Loucy (cell line): ENCODE data around the gene MRAS.

Experiments
- H2AFZ ChIP-seq: fragments of 200-600 bp; sonication (generic); 2 replicates; pipeline ENCODE4 v1.6.0; 2016; ENCODE audit warnings: antibody characterized with exemption, mild to moderate bottlenecking, low read length, moderate library complexity
- H3F3A ChIP-seq: fragments of 200-600 bp; 2 replicates; pipeline ENCODE4 v1.6.0; 2016; ENCODE audit warnings: antibody characterized with exemption, low read depth, mild to moderate bottlenecking
- H3K27me3 ChIP-seq: fragments of 200-600 bp; sonication (generic); 2 replicates; pipeline ENCODE4 v1.6.1; 2014; ENCODE audit warnings: low read length, mild to moderate bottlenecking; ENCODE audit not compliant: insufficient read depth, poor library complexity, severe bottlenecking
- H3K36me3 ChIP-seq: fragments of 200-600 bp; sonication (generic); 2 replicates; pipeline ENCODE4 v1.6.1; 2016; ENCODE audit warnings: low read length; ENCODE audit not compliant: insufficient read depth
- H3K4me1 ChIP-seq: fragments of 200-600 bp; sonication (generic); 2 replicates; pipeline ENCODE4 v1.5.1; 2014; ENCODE audit warnings: low read length, mild to moderate bottlenecking; ENCODE audit not compliant: insufficient read depth, poor library complexity, severe bottlenecking
- H3K4me2 ChIP-seq: fragments of 200-600 bp; sonication (generic); 2 replicates; pipeline ENCODE4 v1.6.0; 2014; ENCODE audit warnings: antibody characterized with exemption, low read length, low read depth, mild to moderate bottlenecking; ENCODE audit not compliant: poor library complexity, severe bottlenecking
- H3K4me3 ChIP-seq: fragments of 200-600 bp; sonication (generic); 2 replicates; pipeline ENCODE4 v1.5.1; 2014; ENCODE audit warnings: low read length, mild to moderate bottlenecking, mixed read lengths; ENCODE audit not compliant: poor library complexity, severe bottlenecking
- H3K79me2 ChIP-seq: fragments of 200-600 bp; sonication (generic); 2 replicates; pipeline ENCODE4 v1.6.1; 2014; ENCODE audit warnings: low read length; ENCODE audit not compliant: insufficient read depth
- H3K9ac ChIP-seq: fragments of 200-600 bp; sonication (generic); 2 replicates; pipeline ENCODE4 v1.6.0; 2014; ENCODE audit warnings: mild to moderate bottlenecking, low read depth, low read length, moderate library complexity; ENCODE audit not compliant: poor library complexity, severe bottlenecking
- H3K9me2 ChIP-seq: fragments of 200-600 bp; sonication (generic); replicated peaks from 2 replicates; pipeline ENCODE4 v1.6.1; 2016; ENCODE audit warnings: low read depth, low read length, mixed read lengths
- H3K9me3 ChIP-seq: fragments of 200-600 bp; sonication (generic); 2 replicates; pipeline ENCODE4 v1.6.1; 2014; ENCODE audit warnings: mild to moderate bottlenecking, antibody characterized with exemption, low read length, low read depth; ENCODE audit not compliant: insufficient read depth
- H4K20me1 ChIP-seq: fragments of 200-600 bp; sonication (generic); 2 replicates; pipeline ENCODE4 v1.6.0; 2014; ENCODE audit warnings: antibody characterized with exemption, low read length, mild to moderate bottlenecking; ENCODE audit not compliant: insufficient read depth, poor library complexity, severe bottlenecking
- EZH2phosphoT487 ChIP-seq: fragments of 200-600 bp; IDR thresholded peaks from 2 replicates; pipeline ENCODE4 v1.6.1; 2018; ENCODE audit warnings: antibody characterized with exemption, mild to moderate bottlenecking, moderate library complexity, borderline replicate concordance
- TF ChIP-seq, protein P1 (sequence below): fragments of 200-600 bp; sonication (generic); conservative IDR thresholded peaks from 2 replicates; pipeline ENCODE4 v1.5.1; 2014; ENCODE audit warnings: mild to moderate bottlenecking, antibody characterized with exemption, low read length

Gene MRAS

DNA sequence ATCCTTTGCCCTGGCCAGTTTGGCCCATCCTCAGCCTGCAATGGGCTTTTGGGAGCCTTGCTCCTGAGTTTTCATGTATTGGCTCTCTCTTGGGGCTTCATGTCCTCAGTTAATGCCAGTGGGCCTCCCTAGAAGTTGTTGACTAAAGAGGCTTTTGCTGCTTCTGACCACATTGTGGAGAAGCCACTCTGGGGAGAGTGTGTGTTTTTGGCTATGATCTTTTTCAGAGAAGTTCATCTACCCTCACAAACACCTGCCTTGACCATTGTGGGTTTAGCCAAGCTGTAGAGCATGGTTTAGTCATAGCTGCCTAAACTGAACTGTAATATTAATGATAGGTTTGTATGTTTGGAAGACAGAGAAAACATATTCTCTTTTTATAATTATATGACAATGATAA is 6.0 kb downstream of the MRAS start:
- Histone ChIP-seq H3K36me3 (no peaks in the 10 kb centered on the region), H2AFZ (no peak overlapping the region), H3K4me2 (no peak overlapping the region), H3K9ac (no peak overlapping the region), H3K9me2 (no peaks in the 10 kb centered on the region), H3K79me2 (no peaks in the 10 kb centered on the region), H3K4me1 (no peaks in the 10 kb centered on the region), H3F3A (no peaks in the 10 kb centered on the region), H3K9me3 (no peaks in the 10 kb centered on the region), H4K20me1 (no peaks in the 10 kb centered on the region), H3K27me3 (no peaks in the 10 kb centered on the region), H3K4me3 (no peak overlapping the region)
- no peak for TF ChIP-seq EZH2phosphoT487
- TF ChIP-seq, protein P1, sequence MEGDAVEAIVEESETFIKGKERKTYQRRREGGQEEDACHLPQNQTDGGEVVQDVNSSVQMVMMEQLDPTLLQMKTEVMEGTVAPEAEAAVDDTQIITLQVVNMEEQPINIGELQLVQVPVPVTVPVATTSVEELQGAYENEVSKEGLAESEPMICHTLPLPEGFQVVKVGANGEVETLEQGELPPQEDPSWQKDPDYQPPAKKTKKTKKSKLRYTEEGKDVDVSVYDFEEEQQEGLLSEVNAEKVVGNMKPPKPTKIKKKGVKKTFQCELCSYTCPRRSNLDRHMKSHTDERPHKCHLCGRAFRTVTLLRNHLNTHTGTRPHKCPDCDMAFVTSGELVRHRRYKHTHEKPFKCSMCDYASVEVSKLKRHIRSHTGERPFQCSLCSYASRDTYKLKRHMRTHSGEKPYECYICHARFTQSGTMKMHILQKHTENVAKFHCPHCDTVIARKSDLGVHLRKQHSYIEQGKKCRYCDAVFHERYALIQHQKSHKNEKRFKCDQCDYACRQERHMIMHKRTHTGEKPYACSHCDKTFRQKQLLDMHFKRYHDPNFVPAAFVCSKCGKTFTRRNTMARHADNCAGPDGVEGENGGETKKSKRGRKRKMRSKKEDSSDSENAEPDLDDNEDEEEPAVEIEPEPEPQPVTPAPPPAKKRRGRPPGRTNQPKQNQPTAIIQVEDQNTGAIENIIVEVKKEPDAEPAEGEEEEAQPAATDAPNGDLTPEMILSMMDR: no peak

DNA sequence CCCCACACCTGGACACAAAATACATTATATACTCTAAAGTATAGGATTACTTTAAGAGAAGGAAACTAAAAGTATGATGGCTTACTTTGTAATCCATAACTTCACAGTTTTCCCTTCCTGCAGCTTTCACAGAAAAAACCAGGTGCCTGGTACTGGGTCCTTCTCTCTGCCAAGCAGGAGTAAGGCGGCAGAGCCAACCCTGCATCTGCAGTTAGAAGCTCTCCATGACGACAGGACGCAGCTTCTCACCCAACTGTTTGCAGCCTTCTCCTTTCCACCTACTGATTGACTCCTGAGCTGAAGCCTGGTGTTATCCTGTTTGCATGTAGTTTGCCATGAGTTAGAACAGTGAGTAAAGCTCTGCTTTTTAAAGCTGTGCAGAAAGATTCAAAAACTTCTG is 6.7 kb downstream of the MRAS start:
- no peak for TF ChIP-seq EZH2phosphoT487
- TF ChIP-seq, protein P1: no peak
- H3K4me3 ChIP-seq: no peak overlapping the region
- no peaks in the 10 kb centered on the region for H3F3A ChIP-seq
- no peak overlapping the region for H3K9ac ChIP-seq
- no peaks in the 10 kb centered on the region for H3K79me2 ChIP-seq
- H4K20me1 ChIP-seq: no peaks in the 10 kb centered on the region
- H3K4me1 ChIP-seq: no peaks in the 10 kb centered on the region
- H3K4me2 ChIP-seq: no peak overlapping the region
- H3K9me2 ChIP-seq: no peaks in the 10 kb centered on the region
- H2AFZ ChIP-seq: no peak overlapping the region
- no peaks in the 10 kb centered on the region for H3K27me3 ChIP-seq
- no peaks in the 10 kb centered on the region for H3K9me3 ChIP-seq
- H3K36me3 ChIP-seq: no peaks in the 10 kb centered on the region

DNA sequence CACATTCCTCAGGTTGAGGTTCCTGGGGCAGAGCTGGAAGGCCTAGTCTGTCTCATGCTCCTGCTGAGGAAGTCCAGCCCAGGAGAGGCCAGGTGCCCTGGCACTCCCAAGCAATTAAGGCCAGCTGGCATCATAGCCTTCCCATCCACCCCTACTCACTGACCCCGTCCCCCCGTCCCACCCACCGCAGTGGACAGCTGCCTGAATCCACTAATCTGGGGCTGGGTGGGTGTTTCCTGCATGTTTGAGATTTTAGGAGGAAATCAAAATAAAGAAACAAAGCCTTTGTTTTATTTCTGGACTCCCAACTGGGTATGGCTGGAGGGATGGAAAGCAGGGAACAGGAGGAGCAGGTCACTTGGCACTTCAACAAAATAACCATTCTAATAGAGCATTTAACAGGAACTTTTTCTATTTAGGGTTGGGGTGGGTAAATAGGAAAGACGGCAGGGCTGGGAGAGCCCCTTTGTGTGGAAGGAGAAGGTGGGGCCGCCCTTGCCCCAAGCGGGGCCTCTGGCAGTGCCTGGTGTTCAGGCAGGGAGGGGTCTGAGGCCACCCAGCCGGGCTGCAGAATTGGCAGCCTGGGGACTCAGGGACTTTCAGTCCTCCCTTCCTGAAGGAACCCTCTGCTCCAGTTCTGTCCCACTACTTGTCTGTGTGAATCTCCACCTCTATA is 8.5 kb downstream of the MRAS start:
- H2AFZ ChIP-seq: no peak overlapping the region
- no peaks in the 10 kb centered on the region for H3K27me3 ChIP-seq
- H3K36me3 ChIP-seq: no peaks in the 10 kb centered on the region
- H3K4me3 ChIP-seq: no peak overlapping the region
- H3F3A ChIP-seq: no peaks in the 10 kb centered on the region
- no peak overlapping the region for H3K4me2 ChIP-seq
- H3K9me3 ChIP-seq: no peaks in the 10 kb centered on the region
- H3K9ac ChIP-seq: no peak overlapping the region
- peaks cover 3% of the 10 kb centered on the region for H3K4me1 ChIP-seq
- H3K79me2 ChIP-seq: no peaks in the 10 kb centered on the region
- no peaks in the 10 kb centered on the region for H3K9me2 ChIP-seq
- no peaks in the 10 kb centered on the region for H4K20me1 ChIP-seq
- no peak for TF ChIP-seq EZH2phosphoT487
- TF ChIP-seq, protein P1: no peak
